PFSK-1 (cell line): ENCODE results near the gene SELENOK.

ENCODE experiments used
- FOXP2 ChIP-seq: optimal IDR thresholded peaks from 2 replicates; pipeline ENCODE3; 2011; ENCODE audit warnings: borderline replicate concordance, control low read depth, inconsistent platforms; ENCODE audit not compliant: insufficient read depth; ENCODE audit errors: extremely low read length, extremely low read depth
- POLR2AphosphoS5 ChIP-seq: IDR thresholded peaks from 2 replicates; pipeline ENCODE4 v1.6.1; 2012; ENCODE audit warnings: low read depth, mild to moderate bottlenecking, control low read depth, low read length, moderate library complexity
- REST ChIP-seq, 2 experiments: IDR thresholded peaks; 2 replicates each; pipeline versions ENCODE4 v1.6.1 to v1.8.0; 2011 to 2012; ENCODE audit warnings: low read depth in 2 of 2, low read length in 2 of 2, control low read depth in 1 of 2, inconsistent platforms in 1 of 2, mild to moderate bottlenecking in 1 of 2, moderate library complexity in 1 of 2; ENCODE audit not compliant: insufficient read depth in 1 of 2
- SIN3A ChIP-seq: IDR thresholded peaks from 2 replicates; pipeline ENCODE4 v1.6.1; 2012; ENCODE audit warnings: mild to moderate bottlenecking, low read length, moderate library complexity, borderline replicate concordance; ENCODE audit not compliant: insufficient read depth
- TAF1 ChIP-seq: IDR thresholded peaks from 2 replicates; pipeline ENCODE4 v1.6.1; 2012; ENCODE audit warnings: low read length, control low read depth, borderline replicate concordance; ENCODE audit not compliant: insufficient read depth

SELENOK gene

GRCh38 chr3:53845103-53845880, 46.4 kb downstream of the SELENOK start:
- no peak for TF ChIP-seq REST (IDR thresholded peaks at IDR 0.05; ENCODE audit: insufficient read depth in 1 of 2, low read depth in 2 of 2, low read length in 2 of 2)
- TF ChIP-seq SIN3A = no peak
- no peak for TF ChIP-seq TAF1
- no peak for TF ChIP-seq POLR2AphosphoS5
- TF ChIP-seq FOXP2 = no peak

- no peak for TF ChIP-seq POLR2AphosphoS5
- TF ChIP-seq TAF1 = no peak
- no peak for TF ChIP-seq SIN3A
- no peak for TF ChIP-seq REST (IDR thresholded peaks at IDR 0.05; ENCODE audit: insufficient read depth in 1 of 2, low read depth in 2 of 2, low read length in 2 of 2)
- TF ChIP-seq FOXP2 = no peak
Measured at GRCh38 chr3:53844262-53845102, 47.2 kb downstream of the SELENOK start.

GRCh38 chr3:53843195-53844177, 48.2 kb downstream of the SELENOK start:
- TF ChIP-seq FOXP2 (no peak), POLR2AphosphoS5 (no peak), SIN3A (no peak)

- TF ChIP-seq POLR2AphosphoS5 (no peak), SIN3A (no peak), FOXP2 (no peak), TAF1 (no peak), REST (IDR thresholded peaks at IDR 0.05; ENCODE audit: insufficient read depth in 1 of 2, low read depth in 2 of 2, low read length in 2 of 2) (no peak)
Measured at GRCh38 chr3:53842436-53843194, 49.0 kb downstream of the SELENOK start.
